K562 (cell line): Measurements from ENCODE around the gene HERPUD2. TPM values are rescaled to one million over a fixed set of nuclear protein-coding genes. Genes with fewer than 3 reads are reported as not detected.

Experiments
- ATAC-seq: fragments of 200-7000 bp; cut with Tn5 transposase; 3 replicates; pipeline ENCODE4 v1.9.1; 2020; ENCODE audit warnings: moderate library complexity
- BruUV-seq: library from RNA; stranded (reverse); fragments of 400-500 nt; replicated peaks from 2 replicates; lab custom pipeline; 2021; lab: Mats Ljungman, UMichigan
- CTCF ChIA-PET: fragments of 300-600 bp; formaldehyde crosslinking; extraction: SDS; loops from one replicate; lab custom pipeline; 2021; ENCODE audit warnings: low intra/inter-chr PET ratio; lab: Yijun Ruan, JAX
- POLR2A ChIA-PET: fragments of 300-600, 350-650 bp; sonication (Branson Sonifier 250); formaldehyde crosslinking; extraction: SDS; loops from one replicate; lab custom pipeline; 2021; ENCODE audit warnings: antibody characterized with exemption, inconsistent platforms; lab: Yijun Ruan, JAX
- DNase-seq, 4 experiments: peaks; one replicate each; pipeline versions ENCODE4 v3.0.0 to v3.0.0-alpha.2; 2011 to 2018; ENCODE audit warnings: low spot score in 3 of 4, mixed read lengths in 3 of 4; ENCODE audit errors: extremely low read depth in 1 of 4
- FAIRE-seq: peaks from 2 replicates; lab custom pipeline; 2011; peaks lifted over from hg19 to GRCh38; lab: Jason Lieb, UNC
- H2AFZ ChIP-seq: 2 replicates; pipeline ENCODE4 v1.6.0; 2011; ENCODE audit warnings: low read depth, low read length, control low read depth, inconsistent platforms
- H3K27ac ChIP-seq: fragments of 200-600 bp; 3 replicates; pipeline ENCODE4 v1.8.0; 2011; ENCODE audit warnings: low read depth, mild to moderate bottlenecking, control low read depth, inconsistent platforms, low read length, moderate library complexity, mixed read lengths; ENCODE audit errors: extremely low read depth
- H3K27me3 ChIP-seq, 2 experiments: fragments of 300-600 bp in 1 of 2; 2 replicates in 1 of 2; 3 replicates in 1 of 2; pipeline versions ENCODE4 v1.6.0 to v1.8.0; 2011; ENCODE audit warnings: inconsistent platforms in 2 of 2, low read length in 2 of 2, mild to moderate bottlenecking in 1 of 2, mixed read lengths in 1 of 2, moderate library complexity in 1 of 2; ENCODE audit not compliant: control insufficient read depth in 2 of 2, insufficient read depth in 2 of 2
- H3K36me3 ChIP-seq: fragments of 300-600 bp; 3 replicates; pipeline ENCODE4 v1.8.0; 2011; ENCODE audit warnings: mild to moderate bottlenecking, low read length, inconsistent platforms; ENCODE audit not compliant: control insufficient read depth, insufficient read depth
- H3K4me1 ChIP-seq, 2 experiments: fragments of 200-600 bp in 1 of 2; replicated peaks in 1 of 2; 2 replicates in 1 of 2; 3 replicates in 1 of 2; pipeline versions ENCODE4 v1.5.1 to v1.8.0; 2011; ENCODE audit warnings: inconsistent platforms in 2 of 2, low read length in 2 of 2, mild to moderate bottlenecking in 1 of 2, mixed read lengths in 1 of 2, moderate library complexity in 1 of 2; ENCODE audit not compliant: control insufficient read depth in 2 of 2, insufficient read depth in 2 of 2
- H3K4me2 ChIP-seq: 2 replicates; pipeline ENCODE4 v1.6.1; 2011; ENCODE audit warnings: low read length, control low read depth, inconsistent platforms, mixed read lengths; ENCODE audit not compliant: insufficient read depth
- H3K4me3 ChIP-seq: fragments of 200-600 bp; sonication (generic), shearing (Covaris generic); 2 replicates; pipeline ENCODE4 v1.5.1; 2016; ENCODE audit warnings: control low read depth, inconsistent platforms
- H3K79me2 ChIP-seq: fragments of 200-600 bp; 3 replicates; pipeline ENCODE4 v1.8.0; 2011; ENCODE audit warnings: low read length, inconsistent platforms; ENCODE audit not compliant: control insufficient read depth, insufficient read depth
- H3K9ac ChIP-seq, 2 experiments: 2 replicates each; pipeline versions ENCODE4 v1.6.0 to v1.6.1; 2011; ENCODE audit warnings: low read depth in 2 of 2, low read length in 2 of 2, control low read depth in 1 of 2, inconsistent platforms in 1 of 2, mild to moderate bottlenecking in 1 of 2, mixed read lengths in 1 of 2; ENCODE audit not compliant: insufficient read depth in 1 of 2
- H3K9me1 ChIP-seq: one replicate; pipeline ENCODE4 v1.6.0; 2011; ENCODE audit warnings: inconsistent platforms, mild to moderate bottlenecking, low read length, moderate library complexity; ENCODE audit not compliant: control insufficient read depth, insufficient read depth
- H3K9me3 ChIP-seq: replicated peaks from 2 replicates; pipeline ENCODE4 v1.5.1; 2011; ENCODE audit warnings: low read depth, low read length, inconsistent platforms; ENCODE audit not compliant: control insufficient read depth, insufficient read depth
- H4K20me1 ChIP-seq: replicated peaks from 2 replicates; pipeline ENCODE4 v1.6.1; 2011; ENCODE audit warnings: low read length, inconsistent platforms, mixed read lengths; ENCODE audit not compliant: control insufficient read depth, insufficient read depth
- CTCF ChIP-seq, 3 experiments: IDR thresholded peaks in 2 of 3; conservative IDR thresholded peaks in 1 of 3; 2 replicates each; pipeline ENCODE4 v1.5.1; 2011 to 2012; ENCODE audit warnings: low read length in 3 of 3, mild to moderate bottlenecking in 3 of 3, control low read depth in 2 of 3, improper control_type of control experiment in 1 of 3, inconsistent platforms in 1 of 3, low read depth in 1 of 3, mixed read lengths in 1 of 3, moderate library complexity in 1 of 3; ENCODE audit not compliant: insufficient read depth in 2 of 3
- EGR1 ChIP-seq: fragments of 450-650 bp; conservative IDR thresholded peaks from 2 replicates; pipeline ENCODE4 v1.6.1; 2017; ENCODE audit warnings: mild to moderate bottlenecking
- EP300 ChIP-seq: IDR thresholded peaks from 2 replicates; pipeline ENCODE4 v1.6.1; 2012; ENCODE audit warnings: low read length, improper control_type of control experiment
- MAFG ChIP-seq: fragments of 450-650 bp; conservative IDR thresholded peaks from 2 replicates; pipeline ENCODE4 v1.6.1; 2016; ENCODE audit warnings: missing genetic modification characterization, missing compliant biosample characterization
- MCM2 ChIP-seq: fragments of 450-650 bp; IDR thresholded peaks from 2 replicates; pipeline ENCODE4 v1.6.1; 2017; ENCODE audit warnings: low read depth, mild to moderate bottlenecking
- MEIS2 ChIP-seq: fragments of 450-650 bp; IDR thresholded peaks from 2 replicates; pipeline ENCODE4 v1.6.1; 2014; ENCODE audit warnings: mild to moderate bottlenecking; ENCODE audit not compliant: partially characterized antibody
- MYBL2 ChIP-seq, 2 experiments: fragments of 450-650 bp in 1 of 2; sonication (generic) in 1 of 2; formaldehyde crosslinking in 1 of 2; IDR thresholded peaks; 2 replicates each; pipeline versions ENCODE4 v1.6.1 to v1.8.1; 2017 to 2022; ENCODE audit warnings: borderline replicate concordance in 1 of 2, inconsistent platforms in 1 of 2, low read depth in 1 of 2, mild to moderate bottlenecking in 1 of 2, missing genetic modification reagents in 1 of 2, moderate library complexity in 1 of 2
- NFIC ChIP-seq: fragments of 450-650 bp; IDR thresholded peaks from 2 replicates; pipeline ENCODE4 v1.6.1; 2017; ENCODE audit warnings: mild to moderate bottlenecking, inconsistent platforms
- PTTG1 ChIP-seq: fragments of 450-650 bp; IDR thresholded peaks from 2 replicates; pipeline ENCODE4 v1.6.1; 2016; ENCODE audit warnings: low read depth, mild to moderate bottlenecking, missing genetic modification characterization, missing compliant biosample characterization
- RFX7 ChIP-seq: fragments of 250-450 bp; sonication (Bioruptor Pico); IDR thresholded peaks from 2 replicates; pipeline ENCODE4 v1.5.1; 2021; ENCODE audit warnings: mild to moderate bottlenecking
- ZBTB12 ChIP-seq: fragments of 250-450 bp; sonication (Bioruptor Pico); IDR thresholded peaks from 2 replicates; pipeline ENCODE4 v1.4.0; 2020
- WGBS: fragments of 100-300 bp; shearing (Covaris generic); methylation state at CpG from one replicate; pipeline ENCODE4 v1.1.6; 2016; ENCODE audit warnings: low coverage, mixed read lengths; ENCODE audit not compliant: insufficient coverage; ENCODE audit errors: missing lambda C conversion rate; 5-methylcytosine and 5-hydroxymethylcytosine counted together
- in situ Hi-C: fragments of 300-500 bp; cut with MboI; formaldehyde crosslinking; loops from 4 replicates; pipeline ENCODE4 v1.15.0; 2018; ENCODE audit warnings: inconsistent platforms, mixed read lengths
- intact Hi-C: fragments of 100-400 bp; cut with micrococcal nuclease; formaldehyde crosslinking; loops from 2 replicates; pipeline ENCODE4 v1.14.2; 2022
- polyA plus RNA-seq, 8 experiments: library from polyadenylated mRNA; depleted of rRNA in 4 of 8; stranded (reverse) in 5 of 8; unstranded in 3 of 8; fragments of >200 nt; fragmentation: Nextera tagmentation in 2 of 8; fragmentation: Illumina TruSeq in 1 of 8; extraction: Ambion mirVana in 2 of 8; extraction: Trizol in 1 of 8; gene quantifications; 2 replicates each; pipeline versions ENCODE4 v1.2.1 to v1.2.3, GENCODE V29; 2011 to 2014; ENCODE audit warnings: inconsistent platforms in 1 of 8, missing spikeins in 1 of 8
- total RNA-seq, 7 experiments: library from RNA; depleted of rRNA in 6 of 7; stranded (reverse); fragments of >200 nt in 6 of 7; fragmentation: Illumina TruSeq in 2 of 7; extraction: Trizol in 2 of 7; gene quantifications; 2 replicates each; pipeline versions ENCODE4 v1.2.1 to v1.2.3, GENCODE V29; 2011 to 2021; ENCODE audit warnings: low replicate concordance in 1 of 7

Gene HERPUD2
- total and polyA plus RNA-seq, 9 of the 15 experiments (the other 6 are each of a cell fraction or from before 2014, with no cell fraction given), result 4.1 to 28.5 (median 12.3) TPM

- TF ChIP-seq MCM2 (no peak), EGR1 (no peak), NFIC (peak; percentile 59), PTTG1 (tag) (no peak), MAFG (tag) (0 out of 2 replicates have a peak, but pooled peaks have one; percentile 19)
- TF ChIP-seq, all 486 proteins: peak for 3
Measured at GRCh38 chr7:35630024-35630972, 64.6 kb downstream of the HERPUD2 start (continued).

GRCh38 chr7:35624299-35625186 is 70.4 kb downstream of the HERPUD2 start:
- CTCF ChIA-PET, result interaction anchor here (0.6 to 1.7 kb wide), 2 partner anchors 189 to 200 kb away, joined by 5 to 10 read pairs; no protein-coding TSS in a partner anchor
- Histone ChIP-seq H3K36me3 (no peaks in the 10 kb centered on the region), H2AFZ (no peak overlapping the region), H3K4me3 (no peak overlapping the region), H3K9me3 (no peaks in the 10 kb centered on the region), H4K20me1 (no peaks in the 10 kb centered on the region), H3K9me1 (no peaks in the 10 kb centered on the region), H3K79me2 (no peaks in the 10 kb centered on the region), H3K27ac (no peak overlapping the region), H3K4me1 (no peaks in the 10 kb centered on the region), H3K4me2 (no peak overlapping the region), H3K9ac (no peak overlapping the region), H3K27me3 (peaks cover 2 to 8% of the 10 kb centered on the region in 2 experiments; a peak in 2 of 5 replicates)
- intact Hi-C loops (loop anchor here (5.0 to 10.0 kb wide), 5 partner anchors 87 to 800 kb away; no protein-coding TSS in a partner anchor), in situ Hi-C loops (no loop called here)
- BruUV-seq, result no TSS peak
- DNase-seq (peak; percentile 65 to 72 (median 70)), ATAC-seq (peak; percentile 97), FAIRE-seq (peak; percentile 95)
- POLR2A ChIA-PET, result interaction anchor here (0.6 kb wide), 1 partner anchor 444 kb away, joined by 3 read pairs; no protein-coding TSS in a partner anchor
- 29% methylated on average over 16 of the region's 16 CpGs for WGBS
- TF ChIP-seq CTCF (IDR thresholded peaks at IDR 0.05 in 2 of 3, conservative IDR thresholded peaks at IDR 0.05 in 1 of 3; ENCODE audit: insufficient read depth in 2 of 3, low read depth in 1 of 3, low read length in 3 of 3), result peak; percentile 81 to 89 (median 88)
- no peak for TF ChIP-seq EP300
- no peak for TF ChIP-seq RFX7 (CRISPR knock-in tag)
- TF ChIP-seq MYBL2 (IDR thresholded peaks at IDR 0.05; ENCODE audit: low read depth), result no peak
- no peak for TF ChIP-seq MYBL2 (CRISPR knock-in tag; IDR thresholded peaks at IDR 0.05; ENCODE audit: borderline replicate concordance)
- TF ChIP-seq MEIS2, result peak; percentile 37
- no peak for TF ChIP-seq ZBTB12 (CRISPR knock-in tag)
